ENCODE measurements around the gene PHF21B.

Gene PHF21B

GRCh38 chr22:44999687-45000086, 10.1 kb downstream of the PHF21B start:
- H3K36me3 ChIP-seq, result peaks cover 68% of the 10 kb centered on the region
- TF ChIP-seq, protein P1, sequence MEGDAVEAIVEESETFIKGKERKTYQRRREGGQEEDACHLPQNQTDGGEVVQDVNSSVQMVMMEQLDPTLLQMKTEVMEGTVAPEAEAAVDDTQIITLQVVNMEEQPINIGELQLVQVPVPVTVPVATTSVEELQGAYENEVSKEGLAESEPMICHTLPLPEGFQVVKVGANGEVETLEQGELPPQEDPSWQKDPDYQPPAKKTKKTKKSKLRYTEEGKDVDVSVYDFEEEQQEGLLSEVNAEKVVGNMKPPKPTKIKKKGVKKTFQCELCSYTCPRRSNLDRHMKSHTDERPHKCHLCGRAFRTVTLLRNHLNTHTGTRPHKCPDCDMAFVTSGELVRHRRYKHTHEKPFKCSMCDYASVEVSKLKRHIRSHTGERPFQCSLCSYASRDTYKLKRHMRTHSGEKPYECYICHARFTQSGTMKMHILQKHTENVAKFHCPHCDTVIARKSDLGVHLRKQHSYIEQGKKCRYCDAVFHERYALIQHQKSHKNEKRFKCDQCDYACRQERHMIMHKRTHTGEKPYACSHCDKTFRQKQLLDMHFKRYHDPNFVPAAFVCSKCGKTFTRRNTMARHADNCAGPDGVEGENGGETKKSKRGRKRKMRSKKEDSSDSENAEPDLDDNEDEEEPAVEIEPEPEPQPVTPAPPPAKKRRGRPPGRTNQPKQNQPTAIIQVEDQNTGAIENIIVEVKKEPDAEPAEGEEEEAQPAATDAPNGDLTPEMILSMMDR (IDR thresholded peaks at IDR 0.05; ENCODE audit: low read depth, low read length), result no peak
- no peaks in the 10 kb centered on the region for H3K27me3 ChIP-seq (ENCODE audit: insufficient read depth, low read depth, severe bottlenecking)

GRCh38 chr22:44999231-44999630, 10.6 kb downstream of the PHF21B start:
- no peak overlapping the region for H3K4me3 ChIP-seq (ENCODE audit: low read depth, low read length)
- H3K9me3 ChIP-seq (ENCODE audit: severe bottlenecking), result no peaks in the 10 kb centered on the region
- H3K36me3 ChIP-seq, result peaks cover 64% of the 10 kb centered on the region
- TF ChIP-seq, protein P1 (IDR thresholded peaks at IDR 0.05; ENCODE audit: low read depth, low read length), result no peak
- H3K27me3 ChIP-seq (ENCODE audit: insufficient read depth, low read depth, severe bottlenecking), result no peaks in the 10 kb centered on the region
- DNase-seq, result no peak
- H3K27ac ChIP-seq, result peak overlapping the region; percentile 68

More at GRCh38 chr22:44999687-45000086, 10.1 kb downstream of the PHF21B start:
- DNase-seq, result peak; percentile 76
- no peak overlapping the region for H3K4me3 ChIP-seq (ENCODE audit: low read depth, low read length)
- peak overlapping the region; percentile 68 for H3K27ac ChIP-seq
- H3K9me3 ChIP-seq (ENCODE audit: severe bottlenecking), result no peaks in the 10 kb centered on the region

GRCh38 chr22:44998296-44998695, 11.5 kb downstream of the PHF21B start:
- no peak overlapping the region for H3K27ac ChIP-seq
- TF ChIP-seq, protein P1 (IDR thresholded peaks at IDR 0.05; ENCODE audit: low read depth, low read length), result no peak
- no peaks in the 10 kb centered on the region for H3K27me3 ChIP-seq (ENCODE audit: insufficient read depth, low read depth, severe bottlenecking)
- no peak for DNase-seq
- H3K36me3 ChIP-seq, result peaks cover 59% of the 10 kb centered on the region
- H3K9me3 ChIP-seq (ENCODE audit: severe bottlenecking), result no peaks in the 10 kb centered on the region
- H3K4me3 ChIP-seq (ENCODE audit: low read depth, low read length), result no peak overlapping the region

DNA sequence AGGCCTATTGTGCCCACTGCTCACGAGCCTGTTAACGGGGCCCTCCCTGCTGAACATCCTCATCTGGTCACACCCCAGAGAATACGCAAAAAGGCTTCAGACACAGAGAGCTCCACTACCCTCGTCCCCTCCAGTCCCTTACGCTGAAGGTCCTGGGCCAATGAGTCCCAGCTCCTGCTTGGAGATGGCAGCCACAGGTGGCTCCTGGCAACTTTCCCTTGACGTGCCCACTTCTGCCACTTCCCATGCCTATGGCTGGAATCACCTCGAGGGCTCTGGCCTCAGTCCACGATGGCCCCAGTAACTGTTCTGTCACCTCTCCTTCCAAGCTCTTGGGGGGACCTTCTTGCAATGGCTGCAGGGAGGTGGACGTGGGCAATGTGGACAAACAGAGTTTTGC, 12.7 kb downstream of the PHF21B start:
- TF ChIP-seq, protein P1 (IDR thresholded peaks at IDR 0.05; ENCODE audit: low read depth, low read length), result no peak
- no peak for DNase-seq
- H3K27me3 ChIP-seq (ENCODE audit: insufficient read depth, low read depth, severe bottlenecking), result no peaks in the 10 kb centered on the region
- H3K9me3 ChIP-seq (ENCODE audit: severe bottlenecking), result no peaks in the 10 kb centered on the region
- peaks cover 55% of the 10 kb centered on the region for H3K36me3 ChIP-seq
- H3K27ac ChIP-seq, result no peak overlapping the region
- H3K4me3 ChIP-seq (ENCODE audit: low read depth, low read length), result no peak overlapping the region

DNA sequence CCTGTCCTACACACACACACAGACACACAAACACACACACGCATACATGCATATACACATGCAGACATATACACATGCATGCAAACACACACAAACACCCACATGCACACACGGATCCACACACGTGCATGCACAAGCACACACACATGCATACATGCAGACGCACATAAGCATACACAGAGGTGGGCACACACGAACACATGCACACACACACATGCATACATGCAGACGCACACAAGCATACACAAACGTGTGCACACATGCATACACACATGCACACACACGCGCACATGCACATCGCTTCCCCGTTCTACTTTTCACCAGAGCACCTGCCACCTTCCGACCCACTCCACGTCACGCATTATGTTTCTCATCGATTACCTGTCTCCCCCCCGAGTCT, 13.2 kb downstream of the PHF21B start:
- no peaks in the 10 kb centered on the region for H3K27me3 ChIP-seq (ENCODE audit: insufficient read depth, low read depth, severe bottlenecking)
- DNase-seq, result no peak
- no peak overlapping the region for H3K4me3 ChIP-seq (ENCODE audit: low read depth, low read length)
- no peak overlapping the region for H3K27ac ChIP-seq
- H3K36me3 ChIP-seq, result peaks cover 54% of the 10 kb centered on the region
- no peaks in the 10 kb centered on the region for H3K9me3 ChIP-seq (ENCODE audit: severe bottlenecking)
- TF ChIP-seq, protein P1 (IDR thresholded peaks at IDR 0.05; ENCODE audit: low read depth, low read length), result no peak

DNA sequence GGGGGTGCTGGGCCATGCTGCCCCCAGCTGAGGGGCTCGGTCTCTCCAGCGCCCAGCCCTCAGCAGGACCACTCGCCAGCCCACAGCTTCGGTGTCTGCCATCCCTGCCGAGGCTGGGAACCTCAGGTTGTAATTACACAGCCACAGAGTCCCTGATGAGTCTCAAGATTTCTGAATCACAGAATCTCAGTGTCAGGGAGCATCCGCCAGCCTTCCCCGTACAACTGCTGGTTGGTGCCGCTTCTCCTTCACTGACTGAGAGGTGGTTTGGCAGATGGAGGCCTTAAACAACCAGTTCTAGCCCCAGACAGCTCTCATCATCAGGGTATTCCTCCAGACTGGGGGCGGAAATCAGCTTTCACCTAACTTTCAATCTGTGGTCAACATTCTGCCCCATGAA, 13.7 kb downstream of the PHF21B start:
- peaks cover 52% of the 10 kb centered on the region for H3K36me3 ChIP-seq
- no peak for DNase-seq
- H3K4me3 ChIP-seq (ENCODE audit: low read depth, low read length), result no peak overlapping the region
- H3K9me3 ChIP-seq (ENCODE audit: severe bottlenecking), result no peaks in the 10 kb centered on the region
- no peak overlapping the region for H3K27ac ChIP-seq
- H3K27me3 ChIP-seq (ENCODE audit: insufficient read depth, low read depth, severe bottlenecking), result no peaks in the 10 kb centered on the region
- TF ChIP-seq, protein P1 (IDR thresholded peaks at IDR 0.05; ENCODE audit: low read depth, low read length), result no peak
